ENCODE measurements around the gene KHSRP.

GRCh38 chr19:6471076-6471475, 46.5 kb upstream of the KHSRP start:
- TF ChIP-seq RAD21 (IDR thresholded peaks at IDR 0.05; ENCODE audit: low read length) (no peak), POLR2A (IDR thresholded peaks at IDR 0.05; ENCODE audit: low read depth, low read length) (no peak), ELK1 (IDR thresholded peaks at IDR 0.05; ENCODE audit: borderline replicate concordance, low read depth, low read length) (no peak), CTCF (conservative IDR thresholded peaks at IDR 0.05; ENCODE audit: low read depth, low read length) (no peak), CEBPB (IDR thresholded peaks at IDR 0.05; ENCODE audit: low read depth, low read length) (no peak), FOS (IDR thresholded peaks at IDR 0.05; ENCODE audit: low read depth, low read length) (no peak), MAZ (IDR thresholded peaks at IDR 0.05; ENCODE audit: borderline replicate concordance, low read depth, low read length) (no peak), MAFK (IDR thresholded peaks at IDR 0.05; ENCODE audit: low read depth, low read length) (no peak)

All from IMR-90 (cell line).